ENCODE data around the gene CAND1. TPM values are rescaled to one million over a fixed set of nuclear protein-coding genes. Genes with fewer than 3 reads are reported as not detected.

CAND1 gene
- total RNA-seq, 1 donor: 130 TPM

GRCh38 chr12:67299526-67299925 is 30.4 kb downstream of the CAND1 start:
- Histone ChIP-seq H3K79me2 (ENCODE audit: insufficient read depth, low read length) (peaks cover 33% of the 10 kb centered on the region), H4K20me1 (ENCODE audit: insufficient read depth, low read length) (peaks cover 15% of the 10 kb centered on the region), H3K27ac (ENCODE audit: low read depth, low read length) (no peak overlapping the region)

DNA sequence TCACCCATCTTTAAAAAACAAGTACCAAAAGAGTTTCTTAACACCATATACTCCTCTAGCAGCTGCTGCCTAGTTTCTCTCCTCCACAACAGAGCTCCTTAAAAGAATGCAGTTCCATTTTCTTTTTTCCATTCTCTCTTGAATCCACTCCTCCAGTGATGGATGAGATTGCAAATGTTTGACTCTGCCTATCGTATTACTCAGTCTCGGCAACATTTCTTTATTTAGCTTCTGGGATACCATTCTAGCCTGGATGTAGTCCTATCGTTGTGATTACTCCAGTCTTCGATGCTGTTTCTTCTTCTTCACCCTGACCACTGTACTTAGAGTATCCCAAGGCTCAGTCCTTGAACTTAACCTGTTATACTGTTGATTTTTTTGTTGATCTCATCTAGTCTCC is 30.8 kb downstream of the CAND1 start:
- no peaks in the 10 kb centered on the region for H3K27me3 ChIP-seq (ENCODE audit: insufficient read depth, low read length)
- TF ChIP-seq CTCF (IDR thresholded peaks at IDR 0.05; ENCODE audit: extremely low read depth, low read depth, low read length): no peak
- H2AFZ ChIP-seq (ENCODE audit: low read length): no peak overlapping the region
- DNase-seq (ENCODE audit: insufficient read length, low spot score, missing footprints): no peak
- no peak overlapping the region for H3K4me3 ChIP-seq (ENCODE audit: insufficient read depth, low read length)
- peaks cover 29% of the 10 kb centered on the region for H3K79me2 ChIP-seq (ENCODE audit: insufficient read depth, low read length)
- H3K27ac ChIP-seq (ENCODE audit: low read depth, low read length): no peak overlapping the region
- H4K20me1 ChIP-seq (ENCODE audit: insufficient read depth, low read length): peaks cover 15% of the 10 kb centered on the region
- H3K36me3 ChIP-seq (ENCODE audit: insufficient read depth, low read length): peaks cover 48% of the 10 kb centered on the region
- no peak overlapping the region for H3K4me2 ChIP-seq (ENCODE audit: insufficient read depth, low read length)
- no peaks in the 10 kb centered on the region for H3K9me3 ChIP-seq (ENCODE audit: low read depth, low read length)
- no peaks in the 10 kb centered on the region for H3K4me1 ChIP-seq (ENCODE audit: insufficient read depth, low read length)

More at GRCh38 chr12:67299526-67299925, 30.4 kb downstream of the CAND1 start:
- Histone ChIP-seq H2AFZ (ENCODE audit: low read length) (no peak overlapping the region), H3K36me3 (ENCODE audit: insufficient read depth, low read length) (peaks cover 46% of the 10 kb centered on the region), H3K4me3 (ENCODE audit: insufficient read depth, low read length) (no peak overlapping the region), H3K4me1 (ENCODE audit: insufficient read depth, low read length) (no peaks in the 10 kb centered on the region), H3K9me3 (ENCODE audit: low read depth, low read length) (no peaks in the 10 kb centered on the region), H3K4me2 (ENCODE audit: insufficient read depth, low read length) (no peak overlapping the region), H3K27me3 (ENCODE audit: insufficient read depth, low read length) (no peaks in the 10 kb centered on the region)
- TF ChIP-seq CTCF (IDR thresholded peaks at IDR 0.05; ENCODE audit: extremely low read depth, low read depth, low read length): no peak
- DNase-seq (ENCODE audit: insufficient read length, low spot score, missing footprints): no peak

DNA sequence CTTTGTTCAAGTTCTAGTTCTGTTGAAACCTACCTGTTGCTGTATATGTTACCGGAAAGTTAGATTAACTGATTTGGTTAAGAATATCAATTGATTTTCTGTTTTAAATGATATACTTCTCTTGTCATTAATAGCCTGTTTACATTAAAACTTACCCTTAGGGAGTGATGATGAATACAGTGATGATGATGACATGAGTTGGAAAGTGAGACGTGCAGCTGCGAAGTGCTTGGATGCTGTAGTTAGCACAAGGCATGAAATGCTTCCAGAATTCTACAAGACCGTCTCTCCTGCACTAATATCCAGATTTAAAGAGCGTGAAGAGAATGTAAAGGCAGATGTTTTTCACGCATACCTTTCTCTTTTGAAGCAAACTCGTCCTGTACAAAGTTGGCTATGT is 33.0 kb downstream of the CAND1 start:
- peaks cover 4% of the 10 kb centered on the region for H4K20me1 ChIP-seq (ENCODE audit: insufficient read depth, low read length)
- TF ChIP-seq CTCF (IDR thresholded peaks at IDR 0.05; ENCODE audit: extremely low read depth, low read depth, low read length): no peak

GRCh38 chr12:67305544-67305943 is 36.4 kb downstream of the CAND1 start:
- Histone ChIP-seq H3K9me3 (ENCODE audit: low read depth, low read length) (no peaks in the 10 kb centered on the region), H2AFZ (ENCODE audit: low read length) (no peak overlapping the region), H3K4me2 (ENCODE audit: insufficient read depth, low read length) (no peak overlapping the region), H3K36me3 (ENCODE audit: insufficient read depth, low read length) (peaks cover 64% of the 10 kb centered on the region), H3K27me3 (ENCODE audit: insufficient read depth, low read length) (no peaks in the 10 kb centered on the region), H3K79me2 (ENCODE audit: insufficient read depth, low read length) (peaks cover 13% of the 10 kb centered on the region), H3K27ac (ENCODE audit: low read depth, low read length) (no peak overlapping the region), H3K4me1 (ENCODE audit: insufficient read depth, low read length) (no peaks in the 10 kb centered on the region), H3K4me3 (ENCODE audit: insufficient read depth, low read length) (no peak overlapping the region), H4K20me1 (ENCODE audit: insufficient read depth, low read length) (peaks cover 4% of the 10 kb centered on the region)
- TF ChIP-seq CTCF (IDR thresholded peaks at IDR 0.05; ENCODE audit: extremely low read depth, low read depth, low read length): no peak
- DNase-seq (ENCODE audit: insufficient read length, low spot score, missing footprints): no peak

More for the DNA sequence above, 33.0 kb downstream of the CAND1 start:
- H3K4me1 ChIP-seq (ENCODE audit: insufficient read depth, low read length): no peaks in the 10 kb centered on the region
- no peaks in the 10 kb centered on the region for H3K27me3 ChIP-seq (ENCODE audit: insufficient read depth, low read length)
- no peak overlapping the region for H3K4me3 ChIP-seq (ENCODE audit: insufficient read depth, low read length)
- H2AFZ ChIP-seq (ENCODE audit: low read length): no peak overlapping the region
- peaks cover 20% of the 10 kb centered on the region for H3K79me2 ChIP-seq (ENCODE audit: insufficient read depth, low read length)
- H3K9me3 ChIP-seq (ENCODE audit: low read depth, low read length): no peaks in the 10 kb centered on the region
- DNase-seq (ENCODE audit: insufficient read length, low spot score, missing footprints): no peak
- peaks cover 62% of the 10 kb centered on the region for H3K36me3 ChIP-seq (ENCODE audit: insufficient read depth, low read length)
- H3K27ac ChIP-seq (ENCODE audit: low read depth, low read length): no peak overlapping the region
- H3K4me2 ChIP-seq (ENCODE audit: insufficient read depth, low read length): no peak overlapping the region

Measured in osteoblast (primary cell).